Esophagus squamous epithelium (tissue), 5 donors: Measurements from ENCODE around the gene ZHX3. TPM values are rescaled to one million over a fixed set of nuclear protein-coding genes. Genes with fewer than 3 reads are reported as not detected.

Source experiments
- DNase-seq: peaks from one replicate; lab custom pipeline; 2025; lab: John Stamatoyannopoulos, UW
- H3K27ac ChIP-seq, 4 donors: fragments of 200-600 bp; sonication (generic); one replicate each; pipeline ENCODE4 v1.5.1; 2016 to 2019; ENCODE audit warnings: mild to moderate bottlenecking in 1 of 4
- H3K27me3 ChIP-seq, 4 donors: fragments of 200-600 bp; sonication (generic); 1 replicate in 3 of 4; 2 replicates in 1 of 4; pipeline versions ENCODE4 v1.5.1 to v1.6.0; 2017 to 2021; ENCODE audit warnings: antibody characterized with exemption in 1 of 4
- H3K36me3 ChIP-seq, 3 donors: fragments of 200-600 bp; sonication (generic); one replicate each; pipeline ENCODE4 v1.5.1; 2016 to 2019
- H3K4me1 ChIP-seq, 3 donors: fragments of 200-600 bp; sonication (generic); one replicate each; pipeline ENCODE4 v1.5.1; 2017 to 2019
- H3K4me3 ChIP-seq, 4 donors: fragments of 200-600 bp; sonication (generic); 1 replicate in 3 of 4; 2 replicates in 1 of 4; pipeline ENCODE4 v1.5.1; 2016 to 2019; ENCODE audit warnings: mild to moderate bottlenecking in 2 of 4, moderate library complexity in 1 of 4
- H3K9me3 ChIP-seq, 3 donors: fragments of 200-600 bp; sonication (generic); one replicate each; pipeline ENCODE4 v1.5.1; 2016 to 2019
- CTCF ChIP-seq, 6 experiments: fragments of 450-650 bp in 4 of 6; fragments of 200-600 bp in 2 of 6; sonication (generic) in 2 of 6; IDR thresholded peaks; one replicate each; pipeline ENCODE4 v1.5.1; 2016 to 2019; ENCODE audit warnings: antibody characterized with exemption in 6 of 6, mild to moderate bottlenecking in 4 of 6, moderate library complexity in 4 of 6
- POLR2A ChIP-seq, 4 donors: fragments of 450-650 bp; IDR thresholded peaks; one replicate each; pipeline ENCODE4 v1.6.1; 2017; ENCODE audit warnings: antibody characterized with exemption in 4 of 4, mild to moderate bottlenecking in 4 of 4, moderate library complexity in 3 of 4
- WGBS, 2 donors: methylation state at CpG; one replicate each; pipeline ENCODE4 v1.1.5; 2018; 5-methylcytosine and 5-hydroxymethylcytosine counted together
- intact Hi-C: fragments of 100-400 bp; cut with DNase I; formaldehyde crosslinking; loops from one replicate; pipeline ENCODE4 v1.15.0; 2022
- total RNA-seq, 4 donors: library from RNA; depleted of rRNA; stranded (reverse); fragments of >200 nt; gene quantifications; one replicate each; pipeline ENCODE4 v1.1.0, GENCODE V29; 2016
- donor health status: DM: yes; HTN: yes; CAD: no.

ZHX3 gene
- total RNA-seq, 4 donors from 2014 or later = 13.6 to 30.3 (median 15.5) TPM

GRCh38 chr20:41353530-41353929 is 36.0 kb upstream of the ZHX3 start:
- Histone ChIP-seq H3K36me3 (peaks cover 18 to 99% (median 34%) of the 10 kb centered on the region in 3 donors), H3K4me1 (no peaks in the 10 kb centered on the region), H3K4me3 (no peak overlapping the region), H3K9me3 (no peaks in the 10 kb centered on the region), H3K27ac (no peak overlapping the region), H3K27me3 (no peaks in the 10 kb centered on the region)
- no peak for DNase-seq
- intact Hi-C loops = no loop called here
- TF ChIP-seq POLR2A (IDR thresholded peaks at IDR 0.05) (no peak), CTCF (IDR thresholded peaks at IDR 0.05) (no peak)

- DNase-seq = no peak
- intact Hi-C loops = no loop called here
- Histone ChIP-seq H3K9me3 (no peaks in the 10 kb centered on the region), H3K4me1 (no peaks in the 10 kb centered on the region), H3K27me3 (no peaks in the 10 kb centered on the region), H3K27ac (no peak overlapping the region), H3K36me3 (peaks cover 18 to 99% (median 34%) of the 10 kb centered on the region in 3 donors), H3K4me3 (no peak overlapping the region)
- 76 to 100% methylated on average over 1 to 4 of the region's 5 CpGs for WGBS, 2 donors
- TF ChIP-seq CTCF (IDR thresholded peaks at IDR 0.05) (no peak), POLR2A (IDR thresholded peaks at IDR 0.05) (no peak)
Observed at GRCh38 chr20:41352666-41353065, 35.1 kb upstream of the ZHX3 start.

GRCh38 chr20:41352106-41352505 is 34.6 kb upstream of the ZHX3 start:
- Histone ChIP-seq H3K36me3 (peaks cover 14 to 99% (median 34%) of the 10 kb centered on the region in 3 donors), H3K4me3 (no peak overlapping the region), H3K4me1 (no peaks in the 10 kb centered on the region), H3K27ac (no peak overlapping the region), H3K9me3 (no peaks in the 10 kb centered on the region), H3K27me3 (no peaks in the 10 kb centered on the region)
- TF ChIP-seq CTCF (IDR thresholded peaks at IDR 0.05) = no peak
- no peak for TF ChIP-seq POLR2A (IDR thresholded peaks at IDR 0.05)
- WGBS, 2 donors = 89% methylated on average over 3 of the region's 4 CpGs; no CpG with 5 or more reads in 1 of the 2 donors
- no peak for DNase-seq
- intact Hi-C loops = no loop called here

- Histone ChIP-seq H3K9me3 (no peaks in the 10 kb centered on the region), H3K4me1 (peaks cover 0 to 4% (median 0%) of the 10 kb centered on the region in 3 donors), H3K36me3 (peaks cover 5 to 99% (median 30%) of the 10 kb centered on the region in 3 donors), H3K27me3 (no peaks in the 10 kb centered on the region), H3K27ac (no peak overlapping the region), H3K4me3 (no peak overlapping the region)
- TF ChIP-seq CTCF (IDR thresholded peaks at IDR 0.05) (no peak), POLR2A (IDR thresholded peaks at IDR 0.05) (no peak)
- WGBS, 2 donors = 81 to 82% methylated on average over 5 to 6 of the region's 7 CpGs
- no peak for DNase-seq
- intact Hi-C loops = no loop called here
Observed at GRCh38 chr20:41350408-41350962, 33.0 kb upstream of the ZHX3 start.

- Histone ChIP-seq H3K4me3 (no peak overlapping the region), H3K9me3 (no peaks in the 10 kb centered on the region), H3K27me3 (no peaks in the 10 kb centered on the region), H3K4me1 (peaks cover 0 to 10% (median 2%) of the 10 kb centered on the region in 3 donors), H3K27ac (no peak overlapping the region), H3K36me3 (peaks cover 5 to 98% (median 25%) of the 10 kb centered on the region in 3 donors)
- no peak for TF ChIP-seq CTCF (IDR thresholded peaks at IDR 0.05)
- TF ChIP-seq POLR2A (IDR thresholded peaks at IDR 0.05) = no peak
- WGBS, 2 donors = 80% methylated on average over 1 of the region's 7 CpGs; no CpG with 5 or more reads in 1 of the 2 donors
- no peak for DNase-seq
- intact Hi-C loops = no loop called here
Observed at GRCh38 chr20:41349943-41350342, 32.4 kb upstream of the ZHX3 start.
